HepG2 (cell line): Measurements from ENCODE around the gene RXFP3. TPM values are rescaled to one million over a fixed set of nuclear protein-coding genes. Genes with fewer than 3 reads are reported as not detected.
"Not testable (repeated sequence)": the region's sequence is repeated elsewhere in the genome, so short reads cannot be mapped to it uniquely, and the experiment has no call there.

Source experiments
- ATAC-seq: fragments of 200-7000 bp; cut with Tn5 transposase; 3 replicates; pipeline ENCODE4 v1.9.1; 2020; ENCODE audit warnings: mild to moderate bottlenecking, moderate library complexity
- BruUV-seq: library from RNA; stranded (reverse); fragments of 400-500 nt; replicated peaks from 2 replicates; lab custom pipeline; 2021; lab: Mats Ljungman, UMichigan
- CTCF ChIA-PET: fragments of 300-600 bp; formaldehyde crosslinking; extraction: SDS; loops from one replicate; lab custom pipeline; 2021; ENCODE audit warnings: low total read pairs, inconsistent platforms, low intra/inter-chr PET ratio; lab: Yijun Ruan, JAX
- POLR2A ChIA-PET: fragments of 350-600 bp; sonication (Branson Sonifier 250); formaldehyde crosslinking; loops from one replicate; lab custom pipeline; 2020; ENCODE audit warnings: antibody characterized with exemption, inconsistent platforms; lab: Yijun Ruan, JAX
- DNase-seq: peaks from one replicate; pipeline ENCODE4 v3.0.0-alpha.2; 2015; ENCODE audit warnings: low spot score
- FAIRE-seq: peaks from 3 replicates; lab custom pipeline; 2011; peaks lifted over from hg19 to GRCh38; lab: Jason Lieb, UNC
- H2AFZ ChIP-seq: one replicate; pipeline ENCODE4 v1.6.1; 2011; ENCODE audit warnings: low read length, inconsistent platforms
- H3K27ac ChIP-seq: fragments of 300-600 bp; 3 replicates; pipeline ENCODE4 v1.8.0; 2011; ENCODE audit warnings: mixed run types, mild to moderate bottlenecking, mixed read lengths, low read length, inconsistent platforms; ENCODE audit not compliant: insufficient read depth; ENCODE audit errors: extremely low read length
- H3K27me3 ChIP-seq, 2 experiments: fragments of 200-600 bp in 1 of 2; 2 replicates in 1 of 2; 3 replicates in 1 of 2; pipeline versions ENCODE4 v1.6.0 to v1.8.0; 2011; ENCODE audit warnings: low read length in 2 of 2, mild to moderate bottlenecking in 2 of 2, moderate library complexity in 2 of 2, inconsistent platforms in 1 of 2; ENCODE audit not compliant: insufficient read depth in 2 of 2, control insufficient read depth in 1 of 2
- H3K36me3 ChIP-seq, 2 experiments: fragments of 200-600 bp in 1 of 2; replicated peaks in 1 of 2; 2 replicates in 1 of 2; 3 replicates in 1 of 2; pipeline versions ENCODE4 v1.5.1 to v1.8.0; 2011; ENCODE audit warnings: low read length in 2 of 2, inconsistent platforms in 1 of 2; ENCODE audit not compliant: insufficient read depth in 2 of 2, control insufficient read depth in 1 of 2
- H3K4me1 ChIP-seq: 2 replicates; pipeline ENCODE4 v1.5.1; 2012; ENCODE audit warnings: low read length, inconsistent platforms; ENCODE audit not compliant: insufficient read depth
- H3K4me2 ChIP-seq: 2 replicates; pipeline ENCODE4 v1.6.0; 2011; ENCODE audit warnings: low read depth, low read length, inconsistent platforms
- H3K4me3 ChIP-seq, 3 experiments: fragments of 200-600 bp in 1 of 3; sonication (generic), shearing (Covaris generic) in 1 of 3; replicated peaks in 1 of 3; 2 replicates each; pipeline ENCODE4 v1.5.1; 2011 to 2016; ENCODE audit warnings: low read length in 3 of 3, inconsistent platforms in 2 of 3, low read depth in 2 of 3, mild to moderate bottlenecking in 2 of 3, control low read depth in 1 of 3, mixed read lengths in 1 of 3; ENCODE audit not compliant: insufficient read depth in 1 of 3
- H3K79me2 ChIP-seq: one replicate; pipeline ENCODE4 v1.6.1; 2011; ENCODE audit warnings: low read length, inconsistent platforms; ENCODE audit not compliant: insufficient read depth
- H3K9ac ChIP-seq: 2 replicates; pipeline ENCODE4 v1.6.0; 2011; ENCODE audit warnings: mild to moderate bottlenecking, low read depth, low read length, inconsistent platforms; ENCODE audit not compliant: insufficient read depth
- H3K9me3 ChIP-seq: 2 replicates; pipeline ENCODE4 v1.5.1; 2012; ENCODE audit warnings: mild to moderate bottlenecking, low read length
- H4K20me1 ChIP-seq: 2 replicates; pipeline ENCODE4 v1.6.0; 2011; ENCODE audit warnings: inconsistent platforms, mild to moderate bottlenecking, low read length, moderate library complexity; ENCODE audit not compliant: insufficient read depth
- BCL6 ChIP-seq: IDR thresholded peaks from 2 replicates; pipeline ENCODE4 v1.6.1; 2016; ENCODE audit warnings: missing genetic modification reagents, missing compliant biosample characterization
- BORCS8-MEF2B ChIP-seq: sonication (generic); formaldehyde crosslinking; IDR thresholded peaks from 2 replicates; pipeline ENCODE4 v1.8.0; 2022; ENCODE audit warnings: mild to moderate bottlenecking, missing genetic modification reagents
- CREB3 ChIP-seq: sonication (generic); formaldehyde crosslinking; IDR thresholded peaks from 2 replicates; pipeline ENCODE4 v1.5.0; 2020; ENCODE audit warnings: missing genetic modification reagents
- NFATC3 ChIP-seq: sonication (generic); formaldehyde crosslinking; IDR thresholded peaks from 2 replicates; pipeline ENCODE4 v1.5.1; 2020; ENCODE audit warnings: mild to moderate bottlenecking, missing genetic modification reagents
- PHF8 ChIP-seq: sonication (generic); formaldehyde crosslinking; IDR thresholded peaks from 2 replicates; pipeline ENCODE4 v1.5.0; 2020; ENCODE audit warnings: missing genetic modification reagents
- REPIN1 ChIP-seq: sonication (generic); formaldehyde crosslinking; IDR thresholded peaks from 2 replicates; pipeline ENCODE4 v1.8.0; 2022; ENCODE audit warnings: missing genetic modification reagents, low read depth, mild to moderate bottlenecking, borderline replicate concordance
- SCMH1 ChIP-seq: sonication (generic); formaldehyde crosslinking; IDR thresholded peaks from 2 replicates; pipeline ENCODE4 v1.9.0; 2021; ENCODE audit warnings: missing genetic modification reagents, mild to moderate bottlenecking, borderline replicate concordance
- SSRP1 ChIP-seq: IDR thresholded peaks from 2 replicates; pipeline ENCODE4 v1.6.1; 2016; ENCODE audit warnings: control low read depth
- ZBTB4 ChIP-seq: sonication (generic); formaldehyde crosslinking; IDR thresholded peaks from 2 replicates; pipeline ENCODE4 v1.4.0; 2020; ENCODE audit warnings: missing genetic modification reagents, mild to moderate bottlenecking, borderline replicate concordance
- ZFP36L1 ChIP-seq: sonication (generic); formaldehyde crosslinking; IDR thresholded peaks from 2 replicates; pipeline ENCODE4 v1.8.0; 2022; ENCODE audit warnings: mild to moderate bottlenecking, missing genetic modification reagents, moderate library complexity
- WGBS: methylation state at CpG from one replicate; pipeline ENCODE4 v1.1.6; 2017; ENCODE audit warnings: low lambda C conversion rate; 5-methylcytosine and 5-hydroxymethylcytosine counted together
- in situ Hi-C: cut with HindIII; loops from 2 replicates; pipeline ENCODE4 v1.10.0; 2017; ENCODE audit warnings: low pct_unique_long_range_greater_than_20kb; ENCODE audit not compliant: extremely low pct_ligation_motif_present
- intact Hi-C: fragments of 100-400 bp; cut with micrococcal nuclease; formaldehyde crosslinking; loops from one replicate; pipeline ENCODE4 v1.10.0; 2022; ENCODE audit not compliant: unreplicated experiment
- polyA plus RNA-seq, 8 experiments: library from polyadenylated mRNA; depleted of rRNA in 3 of 8; stranded (reverse) in 7 of 8; unstranded in 1 of 8; fragments of >200 nt; fragmentation: Illumina TruSeq in 4 of 8; extraction: Trizol in 4 of 8; gene quantifications; 2 replicates each; pipeline versions ENCODE4 v1.2.1 to v1.2.3, GENCODE V29; 2011 to 2016; ENCODE audit warnings: low read depth in 4 of 8, missing spikeins in 1 of 8, mixed read lengths in 1 of 8; ENCODE audit not compliant: insufficient read depth in 1 of 8
- total RNA-seq, 5 experiments: library from RNA; depleted of rRNA; stranded (reverse); fragments of >200 nt; fragmentation: Illumina TruSeq; extraction: Trizol; gene quantifications; 2 replicates each; pipeline ENCODE4 v1.2.3, GENCODE V29; 2016; ENCODE audit warnings: low read depth in 1 of 5

The RXFP3 gene
- total and polyA plus RNA-seq, 2 of the 13 experiments (the other 11 are each of a cell fraction or from before 2014, with no cell fraction given): not detected

GRCh38 chr5:33905381-33905780 is 30.8 kb upstream of the RXFP3 start:
- no peaks in the 10 kb centered on the region for H3K4me1 ChIP-seq
- H3K36me3 ChIP-seq: no peaks in the 10 kb centered on the region
- DNase-seq: no peak
- no peak for ATAC-seq
- no TSS peak for BruUV-seq
- WGBS: 35% methylated on average over 1 of the region's 1 CpG
- in situ Hi-C loops (no loop called here), intact Hi-C loops (no loop called here)
- H3K79me2 ChIP-seq: no peaks in the 10 kb centered on the region
- H3K9ac ChIP-seq: no peak overlapping the region
- TF ChIP-seq REPIN1 (CRISPR knock-in tag) (no peak), NFATC3 (CRISPR knock-in tag) (no peak), ZBTB4 (CRISPR knock-in tag) (no peak), CREB3 (CRISPR knock-in tag) (no peak), BCL6 (CRISPR knock-in tag) (no peak), PHF8 (no peak), BORCS8-MEF2B (CRISPR knock-in tag) (no peak), SCMH1 (no peak), SSRP1 (CRISPR knock-in tag) (no peak), ZFP36L1 (no peak)
- FAIRE-seq: no peak
- ChIA-PET CTCF (no interaction called here), POLR2A (no interaction called here)
- no peaks in the 10 kb centered on the region for H4K20me1 ChIP-seq
- no peaks in the 10 kb centered on the region for H3K27me3 ChIP-seq
- H3K9me3 ChIP-seq: peaks cover 24% of the 10 kb centered on the region
- H2AFZ ChIP-seq: no peak overlapping the region
- no peak overlapping the region for H3K4me2 ChIP-seq
- no peak overlapping the region for H3K27ac ChIP-seq
- H3K4me3 ChIP-seq: no peak overlapping the region

- H3K9ac ChIP-seq, H3K27me3 ChIP-seq, H3K4me2 ChIP-seq, CTCF ChIA-PET, H3K4me3 ChIP-seq, H3K27ac ChIP-seq, intact Hi-C loops, ATAC-seq, BruUV-seq, DNase-seq, in situ Hi-C loops, H3K36me3 ChIP-seq, H2AFZ ChIP-seq, FAIRE-seq, H3K79me2 ChIP-seq, H3K4me1 ChIP-seq, POLR2A ChIA-PET, H4K20me1 ChIP-seq: not testable (repeated sequence)
- WGBS: 22% methylated on average over 7 of the region's 7 CpGs
- H3K9me3 ChIP-seq: peaks cover 24% of the 10 kb centered on the region
Observed at GRCh38 chr5:33906248-33906647, 29.9 kb upstream of the RXFP3 start.

- intact Hi-C loops, BruUV-seq, H3K9ac ChIP-seq, H3K9me3 ChIP-seq, H4K20me1 ChIP-seq, H3K27ac ChIP-seq, H3K4me3 ChIP-seq, DNase-seq, FAIRE-seq, POLR2A ChIA-PET, in situ Hi-C loops, H2AFZ ChIP-seq, ATAC-seq, H3K4me1 ChIP-seq, H3K79me2 ChIP-seq, CTCF ChIA-PET, H3K4me2 ChIP-seq, H3K36me3 ChIP-seq, H3K27me3 ChIP-seq: not testable (repeated sequence)
- WGBS: 14% methylated on average over 3 of the region's 3 CpGs
Observed at GRCh38 chr5:33914844-33915243, 21.3 kb upstream of the RXFP3 start.
